Ectodermal cell (in vitro differentiated cells): ENCODE measurements around the gene C7.

Source experiments
- H3K27ac ChIP-seq: 2 replicates; pipeline ENCODE4 v1.7.0; 2013; ENCODE audit warnings: mild to moderate bottlenecking, low read depth, low read length; ENCODE audit not compliant: insufficient read depth, poor library complexity, severe bottlenecking
- H3K27me3 ChIP-seq: 2 replicates; pipeline ENCODE4 v1.7.0; 2013; ENCODE audit warnings: mild to moderate bottlenecking, low read length; ENCODE audit not compliant: insufficient read depth, control insufficient read depth, poor library complexity, severe bottlenecking
- H3K36me3 ChIP-seq: one replicate; pipeline ENCODE4 v1.7.0; 2013; ENCODE audit warnings: low read length; ENCODE audit not compliant: control insufficient read depth, insufficient read depth
- H3K4me1 ChIP-seq: one replicate; pipeline ENCODE4 v1.7.0; 2013; ENCODE audit warnings: low read length; ENCODE audit not compliant: control insufficient read depth, insufficient read depth
- H3K4me3 ChIP-seq: 2 replicates; pipeline ENCODE4 v1.7.0; 2013; ENCODE audit warnings: low read depth, low read length, control low read depth; ENCODE audit not compliant: insufficient read depth
- H3K9me3 ChIP-seq: 2 replicates; pipeline ENCODE4 v1.7.0; 2013; ENCODE audit warnings: mild to moderate bottlenecking, low read length, moderate library complexity; ENCODE audit not compliant: control insufficient read depth
- WGBS, 2 experiments: methylation state at CpG; one replicate each; pipeline ENCODE4 v1.1.7; 2013; ENCODE audit warnings: missing lambda C conversion rate in 2 of 2; 5-methylcytosine and 5-hydroxymethylcytosine counted together

The C7 gene

DNA sequence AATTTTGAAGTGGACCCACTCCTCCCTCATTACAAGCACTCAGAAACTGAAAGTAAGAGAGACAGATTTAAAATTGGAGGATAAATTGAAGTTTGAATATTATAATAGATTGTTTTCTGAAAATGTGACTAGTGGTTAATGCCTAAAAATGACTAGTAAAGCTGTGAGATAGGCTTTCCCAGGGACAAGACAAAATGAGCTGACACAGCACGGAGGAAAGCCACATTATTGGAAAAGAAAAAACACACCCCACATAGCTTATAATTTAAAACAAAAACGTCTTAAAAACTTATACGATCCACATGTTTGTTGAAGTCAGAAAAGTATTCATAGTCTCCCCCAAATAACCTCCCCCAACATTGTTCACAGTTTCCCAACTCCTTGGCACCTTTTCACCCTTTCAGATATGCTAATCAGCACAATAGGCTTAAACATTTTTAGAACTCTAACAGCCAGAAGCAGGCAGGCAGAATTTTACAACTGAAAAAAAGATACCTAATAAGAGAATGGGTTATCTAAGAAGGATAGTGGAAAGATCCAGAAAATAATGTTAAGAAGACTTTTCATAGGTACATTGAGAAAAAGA lies 6.1 kb downstream of the C7 start:
- H3K27me3 ChIP-seq = no peaks in the 10 kb centered on the region
- no peaks in the 10 kb centered on the region for H3K4me1 ChIP-seq
- H3K9me3 ChIP-seq = no peaks in the 10 kb centered on the region
- no peak overlapping the region for H3K4me3 ChIP-seq
- H3K36me3 ChIP-seq = no peaks in the 10 kb centered on the region
- H3K27ac ChIP-seq = no peak overlapping the region
- 26 to 31% methylated on average over 3 of the region's 3 CpGs for WGBS, 2 experiments

DNA sequence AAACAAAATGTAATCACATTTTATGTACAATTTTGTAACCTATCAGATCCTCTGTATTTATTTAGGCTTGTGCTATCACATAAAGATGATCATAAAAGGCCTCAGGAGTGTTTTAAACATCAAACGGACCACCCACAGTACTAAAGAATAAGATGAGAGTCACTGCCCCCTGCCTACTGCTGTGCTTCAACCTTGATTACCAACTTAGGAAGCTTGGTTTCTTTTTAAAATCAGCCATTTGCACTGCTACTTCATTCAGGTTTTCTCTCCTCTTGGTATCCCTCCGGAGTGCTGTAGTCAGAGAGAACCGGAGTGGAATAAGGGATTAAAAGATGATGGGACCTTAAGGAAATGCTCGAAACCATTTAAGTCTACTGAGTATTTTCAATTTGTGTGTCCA lies 6.9 kb downstream of the C7 start:
- H3K4me1 ChIP-seq = no peaks in the 10 kb centered on the region
- H3K4me3 ChIP-seq = no peak overlapping the region
- H3K9me3 ChIP-seq = no peaks in the 10 kb centered on the region
- WGBS, 2 experiments = 12 to 20% methylated on average over 3 to 4 of the region's 4 CpGs
- H3K36me3 ChIP-seq = no peaks in the 10 kb centered on the region
- H3K27me3 ChIP-seq = no peaks in the 10 kb centered on the region
- H3K27ac ChIP-seq = no peak overlapping the region

DNA sequence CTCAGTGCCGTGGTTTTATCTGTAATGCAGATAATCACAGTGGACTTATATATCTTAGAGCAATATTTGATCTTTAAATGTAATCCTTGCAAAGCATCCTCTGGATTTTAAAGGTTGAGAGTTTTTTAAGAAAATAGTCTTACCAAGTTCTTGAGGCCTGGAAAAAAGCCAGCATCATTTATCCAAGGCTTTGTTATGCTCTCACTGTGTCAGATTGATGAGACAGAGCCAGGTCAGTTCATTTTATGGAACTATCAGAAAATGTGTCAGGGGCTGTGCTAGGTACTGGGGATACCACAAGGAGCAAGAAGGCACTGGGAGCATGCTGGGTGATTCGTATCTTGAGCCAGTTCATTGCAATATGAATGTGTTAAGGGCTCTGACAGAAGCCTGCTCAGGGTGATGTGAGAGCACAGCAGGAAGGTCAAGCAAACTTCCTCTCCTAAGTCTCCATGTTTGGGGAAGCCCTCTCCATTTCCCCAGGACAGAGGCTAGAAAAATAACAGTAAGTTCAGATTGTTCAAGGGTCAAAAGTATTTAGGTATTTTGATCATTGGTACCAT lies 19.7 kb downstream of the C7 start:
- Histone ChIP-seq H3K36me3 (no peaks in the 10 kb centered on the region), H3K27me3 (no peaks in the 10 kb centered on the region), H3K9me3 (no peaks in the 10 kb centered on the region), H3K4me3 (no peak overlapping the region), H3K4me1 (no peaks in the 10 kb centered on the region), H3K27ac (no peak overlapping the region)
- WGBS, 2 experiments = 58 to 63% methylated on average over 1 of the region's 2 CpGs

DNA sequence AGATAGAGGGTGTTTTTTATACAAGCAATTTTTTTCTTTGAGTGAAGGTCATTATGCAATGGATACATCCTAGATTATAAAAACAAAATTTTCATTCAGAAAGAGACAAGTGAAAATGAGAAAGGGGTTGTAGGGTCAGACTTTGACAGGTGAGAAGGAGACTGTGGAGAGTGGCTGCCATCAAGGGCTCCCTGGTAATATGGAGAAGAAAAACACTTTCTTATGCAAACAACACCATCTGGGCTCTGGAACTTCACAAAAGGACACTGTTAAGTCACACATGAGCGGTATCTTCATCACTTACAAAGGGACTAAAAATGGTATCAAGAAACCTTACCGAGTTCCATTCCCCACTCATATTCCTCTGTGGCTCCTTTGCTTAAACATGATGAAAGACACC lies 23.5 kb downstream of the C7 start:
- 53 to 54% methylated on average over 2 of the region's 2 CpGs for WGBS, 2 experiments
- no peak overlapping the region for H3K27ac ChIP-seq
- H3K4me1 ChIP-seq = no peaks in the 10 kb centered on the region
- no peak overlapping the region for H3K4me3 ChIP-seq
- no peaks in the 10 kb centered on the region for H3K27me3 ChIP-seq
- H3K36me3 ChIP-seq = no peaks in the 10 kb centered on the region
- no peaks in the 10 kb centered on the region for H3K9me3 ChIP-seq

DNA sequence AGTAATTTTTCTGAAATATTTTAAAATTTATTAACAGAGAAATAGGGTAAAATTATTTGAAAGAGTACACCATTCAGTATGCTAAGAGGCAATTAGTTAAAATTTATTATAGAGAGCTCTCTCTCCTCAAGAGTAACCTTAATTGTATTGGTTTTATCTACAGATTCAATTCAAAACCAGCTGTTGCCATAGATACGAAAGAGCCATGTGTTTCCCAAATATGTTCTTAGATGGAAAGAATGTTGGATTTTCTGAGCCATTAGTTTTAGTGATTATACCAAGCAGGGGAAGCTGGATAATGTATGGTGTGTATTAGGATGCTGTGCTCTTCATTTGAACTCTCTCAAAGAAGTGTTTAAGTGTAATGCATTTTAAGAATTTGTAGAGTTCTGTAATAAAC lies 27.8 kb downstream of the C7 start:
- Histone ChIP-seq H3K36me3 (no peaks in the 10 kb centered on the region), H3K4me3 (no peak overlapping the region), H3K4me1 (no peaks in the 10 kb centered on the region), H3K27me3 (no peaks in the 10 kb centered on the region), H3K27ac (no peak overlapping the region), H3K9me3 (no peaks in the 10 kb centered on the region)
- WGBS, 2 experiments = 88 to 92% methylated on average over 1 of the region's 1 CpG

DNA sequence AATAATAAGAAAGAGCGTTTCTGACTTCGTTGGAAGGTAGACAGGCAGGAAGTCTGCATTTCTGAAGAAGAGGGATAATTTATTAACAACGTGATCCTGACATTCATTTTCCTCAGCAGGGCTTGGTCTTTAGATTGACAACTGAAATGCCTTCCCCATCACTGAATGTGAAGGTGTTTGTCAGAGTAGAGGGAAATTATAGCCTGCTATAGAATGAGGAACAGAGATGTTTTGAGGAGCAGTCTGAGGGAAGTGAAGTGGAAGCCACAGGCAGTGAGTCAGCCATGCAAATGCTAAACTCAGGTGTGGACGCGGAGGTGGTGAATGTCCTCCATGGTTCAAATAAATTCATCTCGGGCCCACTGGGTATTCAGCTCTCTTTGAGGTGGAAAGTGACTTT lies 30.5 kb downstream of the C7 start:
- no peak overlapping the region for H3K27ac ChIP-seq
- WGBS, 2 experiments = 85 to 89% methylated on average over 6 of the region's 6 CpGs

DNA sequence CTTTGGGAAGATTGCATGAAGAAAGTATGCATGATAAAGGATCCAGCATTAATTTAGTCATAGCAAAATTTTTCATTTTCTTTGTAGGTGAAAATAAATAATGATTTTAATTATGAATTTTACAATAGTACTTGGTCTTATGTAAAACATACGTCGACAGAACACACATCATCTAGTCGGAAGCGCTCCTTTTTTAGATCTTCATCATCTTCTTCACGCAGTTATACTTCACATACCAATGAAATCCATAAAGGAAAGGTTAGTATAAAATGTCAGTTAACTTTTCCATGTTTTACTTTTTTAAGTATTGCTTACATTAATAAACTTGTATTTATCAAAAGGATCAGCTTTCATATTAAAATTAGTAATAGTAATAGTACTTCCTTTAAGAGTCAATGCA lies 35.8 kb downstream of the C7 start:
- H3K9me3 ChIP-seq = no peaks in the 10 kb centered on the region
- H3K27ac ChIP-seq = no peak overlapping the region
- no peaks in the 10 kb centered on the region for H3K36me3 ChIP-seq
- WGBS, 2 experiments = 93 to 96% methylated on average over 3 to 4 of the region's 5 CpGs
- H3K4me3 ChIP-seq = no peak overlapping the region
- no peaks in the 10 kb centered on the region for H3K27me3 ChIP-seq
- H3K4me1 ChIP-seq = no peaks in the 10 kb centered on the region

More for the DNA sequence above, 30.5 kb downstream of the C7 start:
- Histone ChIP-seq H3K4me3 (no peak overlapping the region), H3K4me1 (no peaks in the 10 kb centered on the region), H3K36me3 (no peaks in the 10 kb centered on the region), H3K9me3 (no peaks in the 10 kb centered on the region), H3K27me3 (no peaks in the 10 kb centered on the region)

DNA sequence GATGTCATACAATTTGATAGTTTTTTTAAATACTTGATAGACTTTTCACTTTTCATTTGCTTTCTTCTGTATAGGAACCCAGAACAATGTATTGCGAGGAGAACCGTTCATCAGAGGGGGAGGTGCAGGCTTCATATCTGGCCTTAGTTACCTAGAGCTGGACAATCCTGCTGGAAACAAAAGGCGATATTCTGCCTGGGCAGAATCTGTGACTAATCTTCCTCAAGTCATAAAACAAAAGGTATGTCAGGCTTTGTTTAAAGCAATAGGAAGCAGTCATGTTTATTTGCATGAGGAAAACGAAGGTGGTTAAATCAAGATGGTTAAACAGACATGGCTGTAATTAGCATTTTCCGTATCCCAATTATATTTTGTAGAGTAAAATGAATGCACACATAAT lies 46.0 kb downstream of the C7 start:
- H3K27me3 ChIP-seq = no peaks in the 10 kb centered on the region
- H3K27ac ChIP-seq = no peak overlapping the region
- 86 to 88% methylated on average over 4 of the region's 5 CpGs for WGBS, 2 experiments
- H3K4me1 ChIP-seq = no peaks in the 10 kb centered on the region
- no peak overlapping the region for H3K4me3 ChIP-seq
- H3K36me3 ChIP-seq = no peaks in the 10 kb centered on the region
- no peaks in the 10 kb centered on the region for H3K9me3 ChIP-seq

DNA sequence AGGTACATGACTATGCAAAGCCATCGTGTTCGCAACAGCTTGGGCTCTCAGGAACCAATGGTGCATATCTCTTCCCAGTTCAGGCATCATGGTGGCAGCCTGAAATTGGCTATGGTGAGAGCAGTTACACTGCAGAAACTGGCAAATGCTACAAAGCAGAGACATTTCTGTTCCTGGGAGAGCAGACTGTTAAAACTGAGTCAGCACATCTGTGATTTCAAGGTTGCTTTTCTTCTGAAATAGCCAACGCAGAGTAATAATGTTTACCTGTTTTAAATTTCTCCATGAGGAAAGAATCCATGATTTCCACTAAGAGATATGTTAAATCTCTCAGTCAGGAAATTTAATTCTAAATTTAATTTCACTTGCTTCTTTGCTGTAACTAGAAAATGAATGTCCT lies 47.8 kb downstream of the C7 start:
- Histone ChIP-seq H3K4me3 (no peak overlapping the region), H3K36me3 (no peaks in the 10 kb centered on the region), H3K4me1 (no peaks in the 10 kb centered on the region), H3K27me3 (no peaks in the 10 kb centered on the region), H3K27ac (no peak overlapping the region), H3K9me3 (no peaks in the 10 kb centered on the region)
- WGBS, 2 experiments = 93 to 95% methylated on average over 2 to 3 of the region's 3 CpGs

DNA sequence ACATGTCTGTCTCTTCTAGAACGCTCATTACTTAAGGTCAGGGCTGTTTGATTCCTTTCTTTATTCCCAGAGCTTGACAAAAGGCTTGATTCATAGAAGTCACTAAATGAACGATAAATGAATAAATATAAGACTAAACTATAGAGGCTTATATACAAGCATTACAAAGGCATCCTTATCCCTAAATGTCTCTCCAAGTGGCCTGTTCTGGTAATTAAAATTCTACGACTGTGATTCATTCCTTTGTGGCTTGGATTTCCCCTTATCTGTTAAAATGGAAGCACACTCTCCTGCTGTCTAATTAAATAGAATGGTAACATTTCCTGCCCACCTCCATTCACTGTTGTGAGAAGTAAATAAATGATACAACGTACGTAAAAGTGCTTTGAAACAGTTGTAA lies 49.5 kb downstream of the C7 start:
- Histone ChIP-seq H3K27me3 (no peaks in the 10 kb centered on the region), H3K4me1 (no peaks in the 10 kb centered on the region), H3K9me3 (no peaks in the 10 kb centered on the region), H3K36me3 (no peaks in the 10 kb centered on the region), H3K4me3 (no peak overlapping the region), H3K27ac (no peak overlapping the region)
- whole genome bisulfite sequencing, 2 experiments = 91 to 94% methylated on average over 2 of the region's 5 CpGs

DNA sequence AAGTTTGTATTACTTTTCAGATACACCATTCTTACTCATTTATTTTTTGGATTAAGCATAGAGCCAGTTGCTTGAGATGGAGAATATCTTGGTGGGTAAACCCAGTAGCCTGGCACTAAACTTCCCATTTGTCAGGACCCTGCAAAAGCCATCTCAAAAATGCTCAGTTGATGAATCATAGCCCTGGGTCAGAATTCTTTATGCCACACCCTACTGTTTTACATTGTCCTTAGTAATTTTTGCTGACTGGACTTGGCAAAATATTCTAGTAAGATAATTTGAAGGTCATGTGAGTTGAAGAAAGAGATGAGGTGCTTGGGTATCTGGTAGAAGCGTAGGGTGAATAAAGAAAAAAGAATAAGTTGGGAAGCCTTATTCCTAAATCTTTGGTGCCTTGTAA lies 50.7 kb downstream of the C7 start:
- H3K27ac ChIP-seq = no peak overlapping the region
- H3K4me3 ChIP-seq = no peak overlapping the region
- H3K4me1 ChIP-seq = no peaks in the 10 kb centered on the region
- H3K27me3 ChIP-seq = no peaks in the 10 kb centered on the region
- H3K9me3 ChIP-seq = no peaks in the 10 kb centered on the region
- 95 to 97% methylated on average over 1 of the region's 1 CpG for WGBS, 2 experiments
- H3K36me3 ChIP-seq = no peaks in the 10 kb centered on the region
